Parathyroid adenoma (tissue), 2 donors: ENCODE measurements around the gene CIDEC.
"Not testable (repeated sequence)": the region's sequence is repeated elsewhere in the genome, so short reads cannot be mapped to it uniquely, and the experiment has no call there.

Experiments
- H2AFZ ChIP-seq: fragments of 300-600 bp; sonication (generic); one replicate; pipeline ENCODE4 v1.7.0; 2017; ENCODE audit warnings: antibody characterized with exemption, mild to moderate bottlenecking
- H3K27ac ChIP-seq: fragments of 300-600 bp; sonication (generic); one replicate; pipeline ENCODE4 v1.7.0; 2017
- H3K27me3 ChIP-seq: fragments of 300-600 bp; sonication (generic); one replicate; pipeline ENCODE4 v1.7.0; 2017; ENCODE audit warnings: low read length; ENCODE audit not compliant: control insufficient read depth, insufficient read depth
- H3K36me3 ChIP-seq: fragments of 300-600 bp; sonication (generic); one replicate; pipeline ENCODE4 v1.7.0; 2017; ENCODE audit warnings: low read length; ENCODE audit not compliant: control insufficient read depth, insufficient read depth
- H3K4me1 ChIP-seq: fragments of 300-600 bp; sonication (generic); one replicate; pipeline ENCODE4 v1.7.0; 2017; ENCODE audit warnings: control low read depth
- H3K4me2 ChIP-seq: fragments of 300-600 bp; sonication (generic); one replicate; pipeline ENCODE4 v1.7.0; 2017; ENCODE audit warnings: low read length
- H3K4me3 ChIP-seq: fragments of 300-600 bp; sonication (generic); one replicate; pipeline ENCODE4 v1.7.0; 2017; ENCODE audit warnings: low read depth, low read length
- H3K79me2 ChIP-seq: fragments of 300-600 bp; sonication (generic); one replicate; pipeline ENCODE4 v1.7.0; 2017; ENCODE audit warnings: control low read depth
- H3K9ac ChIP-seq: fragments of 300-600 bp; sonication (generic); one replicate; pipeline ENCODE4 v1.7.0; 2017; ENCODE audit warnings: mild to moderate bottlenecking
- H3K9me3 ChIP-seq: fragments of 300-600 bp; sonication (generic); one replicate; pipeline ENCODE4 v1.7.0; 2017; ENCODE audit warnings: low read length; ENCODE audit not compliant: control insufficient read depth
- TF ChIP-seq, protein P1 (sequence below): fragments of 300-600 bp; sonication (generic); IDR thresholded peaks from one replicate; pipeline ENCODE4 v1.7.0; 2017; ENCODE audit warnings: antibody characterized with exemption, mild to moderate bottlenecking
- donor health status: primary hyperparathyroidism.

The CIDEC gene

DNA sequence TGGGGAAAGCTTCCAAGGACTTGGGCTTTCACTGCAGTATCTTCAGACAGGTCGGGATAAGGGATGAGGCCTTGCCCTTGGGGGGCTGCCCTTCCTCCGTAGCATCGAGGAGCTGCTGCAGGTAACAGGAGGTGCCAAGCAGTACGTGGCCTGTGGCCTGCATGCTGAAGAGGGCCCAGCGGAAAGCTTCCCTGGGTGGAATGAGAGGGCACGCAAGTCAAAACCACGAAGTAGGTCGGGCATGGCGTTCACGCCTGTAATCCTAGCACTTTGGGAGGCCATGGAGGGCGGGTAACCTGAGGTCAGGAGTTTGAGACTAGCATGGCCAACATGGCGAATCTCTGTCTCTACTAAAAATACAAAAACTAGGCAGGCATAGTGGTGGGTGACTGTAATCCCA lies 12.9 kb downstream of the CIDEC start:
- no peak overlapping the region for H3K4me3 ChIP-seq
- no peaks in the 10 kb centered on the region for H3K36me3 ChIP-seq
- TF ChIP-seq, protein P1, sequence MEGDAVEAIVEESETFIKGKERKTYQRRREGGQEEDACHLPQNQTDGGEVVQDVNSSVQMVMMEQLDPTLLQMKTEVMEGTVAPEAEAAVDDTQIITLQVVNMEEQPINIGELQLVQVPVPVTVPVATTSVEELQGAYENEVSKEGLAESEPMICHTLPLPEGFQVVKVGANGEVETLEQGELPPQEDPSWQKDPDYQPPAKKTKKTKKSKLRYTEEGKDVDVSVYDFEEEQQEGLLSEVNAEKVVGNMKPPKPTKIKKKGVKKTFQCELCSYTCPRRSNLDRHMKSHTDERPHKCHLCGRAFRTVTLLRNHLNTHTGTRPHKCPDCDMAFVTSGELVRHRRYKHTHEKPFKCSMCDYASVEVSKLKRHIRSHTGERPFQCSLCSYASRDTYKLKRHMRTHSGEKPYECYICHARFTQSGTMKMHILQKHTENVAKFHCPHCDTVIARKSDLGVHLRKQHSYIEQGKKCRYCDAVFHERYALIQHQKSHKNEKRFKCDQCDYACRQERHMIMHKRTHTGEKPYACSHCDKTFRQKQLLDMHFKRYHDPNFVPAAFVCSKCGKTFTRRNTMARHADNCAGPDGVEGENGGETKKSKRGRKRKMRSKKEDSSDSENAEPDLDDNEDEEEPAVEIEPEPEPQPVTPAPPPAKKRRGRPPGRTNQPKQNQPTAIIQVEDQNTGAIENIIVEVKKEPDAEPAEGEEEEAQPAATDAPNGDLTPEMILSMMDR: no peak
- no peak overlapping the region for H2AFZ ChIP-seq
- no peaks in the 10 kb centered on the region for H3K9me3 ChIP-seq
- H3K79me2 ChIP-seq: no peaks in the 10 kb centered on the region
- H3K4me2 ChIP-seq: no peak overlapping the region
- H3K9ac ChIP-seq: no peak overlapping the region
- no peaks in the 10 kb centered on the region for H3K27me3 ChIP-seq
- no peak overlapping the region for H3K27ac ChIP-seq
- H3K4me1 ChIP-seq: no peaks in the 10 kb centered on the region

GRCh38 chr3:9866639-9867038 lies 13.4 kb downstream of the CIDEC start:
- Histone ChIP-seq H3K27ac (no peak overlapping the region), H3K4me3 (no peak overlapping the region), H3K79me2 (no peaks in the 10 kb centered on the region), H2AFZ (no peak overlapping the region), H3K4me2 (no peak overlapping the region), H3K4me1 (no peaks in the 10 kb centered on the region), H3K27me3 (no peaks in the 10 kb centered on the region), H3K9me3 (no peaks in the 10 kb centered on the region), H3K9ac (no peak overlapping the region), H3K36me3 (no peaks in the 10 kb centered on the region)
- TF ChIP-seq, protein P1: no peak

GRCh38 chr3:9865125-9865637 lies 14.9 kb downstream of the CIDEC start:
- H3K4me1 ChIP-seq, H3K27ac ChIP-seq, H3K9ac ChIP-seq, H3K4me2 ChIP-seq, H3K79me2 ChIP-seq, H3K9me3 ChIP-seq, H3K4me3 ChIP-seq, H3K27me3 ChIP-seq, H3K36me3 ChIP-seq, H2AFZ ChIP-seq: not testable (repeated sequence)

DNA sequence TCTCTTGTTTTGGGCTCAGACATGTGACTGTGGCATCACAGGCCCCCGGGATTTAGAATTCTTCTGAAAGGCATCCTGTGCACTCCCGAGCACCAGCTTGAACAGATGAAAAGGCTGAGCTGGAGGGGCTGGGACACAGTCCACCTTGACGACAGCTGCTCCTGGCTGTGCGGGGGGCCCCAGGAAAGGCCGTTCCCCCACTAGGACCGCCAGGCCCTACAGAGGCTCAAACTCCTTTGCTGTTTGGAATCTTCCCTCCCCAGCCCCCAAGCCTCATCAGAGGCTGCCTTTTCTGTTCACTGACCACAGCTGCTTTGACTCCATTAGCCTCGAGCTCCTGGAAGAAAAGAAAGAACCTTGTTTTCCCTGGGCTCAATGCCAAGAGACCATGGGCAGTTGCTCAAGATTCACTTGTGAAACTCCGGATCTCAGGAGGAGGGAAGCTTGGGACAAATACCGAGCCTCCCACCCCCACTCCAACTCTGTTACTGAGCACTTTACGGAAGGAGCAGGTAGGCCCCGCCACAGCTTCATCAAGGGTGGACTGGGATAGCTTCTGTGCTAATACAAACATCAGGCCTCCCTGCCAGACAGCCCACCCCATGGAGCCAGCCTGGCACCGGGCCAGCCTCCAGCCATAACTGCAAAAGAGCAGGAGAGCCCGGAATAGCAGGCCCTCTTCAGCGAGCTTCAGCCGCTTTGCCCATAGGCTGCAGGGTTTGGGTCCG lies 15.7 kb downstream of the CIDEC start:
- H3K4me3 ChIP-seq: no peak overlapping the region

DNA sequence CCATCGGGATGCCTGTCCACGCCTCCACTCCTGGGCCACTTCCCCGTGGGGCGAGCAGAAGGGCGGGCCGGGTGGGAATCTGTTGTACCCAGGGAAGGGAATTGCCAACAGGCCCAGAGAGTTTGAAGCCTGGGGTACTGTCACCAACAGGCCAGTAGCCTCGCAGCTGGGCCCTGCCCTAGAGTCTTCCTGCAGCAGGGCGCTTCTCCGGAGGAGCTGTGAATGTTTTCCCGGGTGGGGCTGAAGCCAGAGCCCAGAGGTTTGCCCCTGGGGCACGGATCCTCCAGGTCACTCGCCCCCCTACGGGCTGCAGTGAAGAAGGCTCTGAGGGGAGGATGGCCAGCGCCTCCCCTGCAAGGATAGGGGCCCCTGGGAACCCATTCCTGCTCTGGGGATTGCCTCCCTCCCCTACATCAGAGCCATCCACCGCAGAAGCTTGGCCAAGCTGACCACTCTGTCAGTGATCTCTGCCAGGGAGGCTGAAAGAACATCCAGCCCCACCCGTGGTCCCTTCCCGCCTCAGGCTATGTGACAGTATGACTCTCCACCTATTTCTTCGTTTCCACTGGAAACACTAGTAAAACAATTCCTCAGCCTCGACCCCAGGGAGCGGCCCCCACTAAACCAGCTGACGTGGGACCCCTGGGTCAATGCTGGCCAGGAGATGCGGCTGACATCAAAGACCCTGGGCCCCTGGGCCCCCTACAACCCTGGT lies 16.8 kb downstream of the CIDEC start:
- Histone ChIP-seq H2AFZ (peak overlapping the region; percentile 92), H3K4me1 (no peaks in the 10 kb centered on the region), H3K27ac (no peak overlapping the region), H3K27me3 (no peaks in the 10 kb centered on the region), H3K4me3 (no peak overlapping the region), H3K9ac (no peak overlapping the region), H3K36me3 (no peaks in the 10 kb centered on the region), H3K9me3 (no peaks in the 10 kb centered on the region), H3K4me2 (no peak overlapping the region), H3K79me2 (no peaks in the 10 kb centered on the region)
- TF ChIP-seq, protein P1: no peak

More for the DNA sequence above, 15.7 kb downstream of the CIDEC start:
- Histone ChIP-seq H3K4me2 (no peak overlapping the region), H2AFZ (no peak overlapping the region), H3K9ac (no peak overlapping the region), H3K27me3 (no peaks in the 10 kb centered on the region), H3K79me2 (no peaks in the 10 kb centered on the region), H3K27ac (no peak overlapping the region), H3K36me3 (no peaks in the 10 kb centered on the region), H3K9me3 (no peaks in the 10 kb centered on the region), H3K4me1 (no peaks in the 10 kb centered on the region)
- TF ChIP-seq, protein P1: no peak
